ENCODE results near the gene MCOLN1.
"Not testable (repeated sequence)": the region's sequence is repeated elsewhere in the genome, so short reads cannot be mapped to it uniquely, and the experiment has no call there.

The MCOLN1 gene

GRCh38 chr19:7545300-7545699 lies 22.9 kb downstream of the MCOLN1 start:
- no peak for DNase-seq

GRCh38 chr19:7545904-7546303 lies 23.5 kb downstream of the MCOLN1 start:
- DNase-seq: no peak

GRCh38 chr19:7547159-7547558 lies 24.7 kb downstream of the MCOLN1 start:
- DNase-seq: no peak

GRCh38 chr19:7549429-7550148 lies 27.2 kb downstream of the MCOLN1 start:
- no peak for DNase-seq

- no peak for DNase-seq
These were observed 27.8 kb downstream of the MCOLN1 start for GRCh38 chr19:7550169-7550770.

GRCh38 chr19:7550987-7551761 lies 28.8 kb downstream of the MCOLN1 start:
- no peak for DNase-seq

- DNase-seq: no peak
These were observed 30.4 kb downstream of the MCOLN1 start for GRCh38 chr19:7552781-7553180.

- no peak for DNase-seq
These were observed 32.1 kb downstream of the MCOLN1 start for GRCh38 chr19:7554565-7554964.

GRCh38 chr19:7554990-7555864 lies 32.8 kb downstream of the MCOLN1 start:
- no peak for DNase-seq

GRCh38 chr19:7556696-7557315 lies 34.4 kb downstream of the MCOLN1 start:
- DNase-seq: no peak

GRCh38 chr19:7558667-7559066 lies 36.2 kb downstream of the MCOLN1 start:
- no peak for DNase-seq

- DNase-seq: no peak
These were observed 36.7 kb downstream of the MCOLN1 start for GRCh38 chr19:7559102-7559501.

- DNase-seq: no peak
These were observed 37.8 kb downstream of the MCOLN1 start for GRCh38 chr19:7560255-7560654.

- DNase-seq: no peak
These were observed 38.9 kb downstream of the MCOLN1 start for GRCh38 chr19:7561325-7561724.

GRCh38 chr19:7562646-7563393 lies 40.4 kb downstream of the MCOLN1 start:
- no peak for DNase-seq

GRCh38 chr19:7564866-7565265 lies 42.4 kb downstream of the MCOLN1 start:
- DNase-seq: no peak

GRCh38 chr19:7565332-7565731 lies 42.9 kb downstream of the MCOLN1 start:
- DNase-seq: no peak

GRCh38 chr19:7570761-7571160 lies 48.3 kb downstream of the MCOLN1 start:
- no peak for DNase-seq

GRCh38 chr19:7575434-7576040 lies 53.1 kb downstream of the MCOLN1 start:
- DNase-seq: no peak

- not testable (repeated sequence) for DNase-seq
These were observed 55.0 kb downstream of the MCOLN1 start for GRCh38 chr19:7577422-7577821.

- DNase-seq: no peak
These were observed 55.7 kb downstream of the MCOLN1 start for GRCh38 chr19:7578127-7578526.

All from SHP77 treated with DMSO at 0.1 percent for 48 hours (cell line).